Erythroblast (primary cell): Measurements from ENCODE around the gene UNC13C.

Experiments used
- GATA1 ChIP-seq: IDR thresholded peaks from 2 replicates; pipeline ENCODE4 v1.6.1; 2011; ENCODE audit warnings: low read depth, mild to moderate bottlenecking, control low read depth, low read length, moderate library complexity
- POLR2A ChIP-seq: IDR thresholded peaks from 2 replicates; pipeline ENCODE4 v1.6.1; 2011; ENCODE audit warnings: mild to moderate bottlenecking, low read length

GRCh38 chr15:54618120-54618519, 639.9 kb downstream of the UNC13C start:
- TF ChIP-seq POLR2A (no peak), GATA1 (no peak)
